Measurements from ENCODE around the gene NDST1.

Gene NDST1

GRCh38 chr5:150573867-150574817 lies 66.2 kb downstream of the NDST1 start:
- no peak for FAIRE-seq

- no peak for FAIRE-seq
Measured at GRCh38 chr5:150574818-150575547, 67.1 kb downstream of the NDST1 start.

GRCh38 chr5:150575745-150576448 lies 68.0 kb downstream of the NDST1 start:
- no peak for FAIRE-seq

- no peak for FAIRE-seq
Measured at GRCh38 chr5:150576449-150576949, 68.6 kb downstream of the NDST1 start.

- FAIRE-seq, result no peak
Measured at GRCh38 chr5:150577378-150578139, 69.6 kb downstream of the NDST1 start.

GRCh38 chr5:150578781-150579461 lies 71.0 kb downstream of the NDST1 start:
- FAIRE-seq, result no peak

- FAIRE-seq, result no peak
Measured at GRCh38 chr5:150579462-150580400, 71.8 kb downstream of the NDST1 start.

- no peak for FAIRE-seq
Measured at GRCh38 chr5:150580917-150581316, 73.0 kb downstream of the NDST1 start.

GRCh38 chr5:150582241-150583109 lies 74.5 kb downstream of the NDST1 start:
- FAIRE-seq, result no peak

- FAIRE-seq, result no peak
Measured at GRCh38 chr5:150583541-150584225, 75.8 kb downstream of the NDST1 start.

- no peak for FAIRE-seq
Measured at GRCh38 chr5:150584556-150585335, 76.8 kb downstream of the NDST1 start.

- FAIRE-seq, result no peak
Measured at GRCh38 chr5:150585781-150586341, 77.9 kb downstream of the NDST1 start.

GRCh38 chr5:150587016-150587415 lies 79.1 kb downstream of the NDST1 start:
- FAIRE-seq, result no peak

- FAIRE-seq, result no peak
Measured at GRCh38 chr5:150587856-150588595, 80.1 kb downstream of the NDST1 start.

- no peak for FAIRE-seq
Measured at GRCh38 chr5:150588596-150588890, 80.6 kb downstream of the NDST1 start.

GRCh38 chr5:150589862-150590601 lies 82.1 kb downstream of the NDST1 start:
- no peak for FAIRE-seq
